Subcutaneous adipose tissue (tissue), 4 donors: ENCODE results near the gene XYLT1. TPM values are rescaled to one million over a fixed set of nuclear protein-coding genes. Genes with fewer than 3 reads are reported as not detected.

Experiments used
- CTCF ChIP-seq: fragments of 450-650 bp; IDR thresholded peaks from one replicate; pipeline ENCODE4 v1.5.1; 2016; ENCODE audit warnings: low read depth, mild to moderate bottlenecking, control low read depth, antibody characterized with exemption, moderate library complexity
- total RNA-seq, 4 donors: library from RNA; depleted of rRNA; stranded (reverse); fragments of >200 nt; gene quantifications; one replicate each; pipeline ENCODE4 v1.1.0, GENCODE V29; 2016

The XYLT1 gene
- total RNA-seq, 4 donors from 2014 or later = 21.7 to 27.5 (median 26.1) TPM

GRCh38 chr16:17364319-17365210 is 106.2 kb downstream of the XYLT1 start:
- no peak for TF ChIP-seq CTCF

GRCh38 chr16:17362946-17363345 is 107.8 kb downstream of the XYLT1 start:
- no peak for TF ChIP-seq CTCF

GRCh38 chr16:17362183-17362582 is 108.6 kb downstream of the XYLT1 start:
- TF ChIP-seq CTCF = no peak

- no peak for TF ChIP-seq CTCF
Measured at GRCh38 chr16:17360693-17361122, 110.1 kb downstream of the XYLT1 start.

- TF ChIP-seq CTCF = no peak
Measured at GRCh38 chr16:17359788-17360390, 110.9 kb downstream of the XYLT1 start.

- TF ChIP-seq CTCF = no peak
Measured at GRCh38 chr16:17358846-17359245, 111.9 kb downstream of the XYLT1 start.

- TF ChIP-seq CTCF = no peak
Measured at GRCh38 chr16:17358355-17358754, 112.4 kb downstream of the XYLT1 start.
